SK-N-SH (cell line): ENCODE results near the gene DGAT2. TPM values are rescaled to one million over a fixed set of nuclear protein-coding genes. Genes with fewer than 3 reads are reported as not detected.

Experiments
- CTCF ChIA-PET: fragments of 300-600, 350-600 bp; formaldehyde crosslinking; extraction: SDS; loops from one replicate; lab custom pipeline; 2021; lab: Yijun Ruan, JAX
- POLR2A ChIA-PET: fragments of 350-600 bp; sonication (Branson Sonifier 250); formaldehyde crosslinking; extraction: SDS; loops from one replicate; lab custom pipeline; 2020; ENCODE audit warnings: antibody characterized with exemption, inconsistent platforms; lab: Yijun Ruan, JAX
- DNase-seq: peaks from one replicate; pipeline ENCODE4 v3.0.0; 2012
- H2AFZ ChIP-seq: fragments of 200-600 bp; sonication (generic); 2 replicates; pipeline ENCODE4 v1.8.1; 2016; ENCODE audit warnings: antibody characterized with exemption, mild to moderate bottlenecking, low read depth
- H3F3A ChIP-seq: fragments of 200-600 bp; sonication (generic); replicated peaks from 2 replicates; pipeline ENCODE3; 2016; ENCODE audit warnings: antibody characterized with exemption, mild to moderate bottlenecking; ENCODE audit not compliant: insufficient read depth
- H3K27ac ChIP-seq, 2 experiments: fragments of 200-500 bp in 1 of 2; fragments of 200-600 bp in 1 of 2; sonication (Bioruptor generic) in 1 of 2; sonication (generic), shearing (Covaris generic) in 1 of 2; 2 replicates each; pipeline versions ENCODE4 v1.5.1 to v1.6.1; 2014 to 2016; ENCODE audit warnings: low read depth in 2 of 2, inconsistent platforms in 1 of 2, low read length in 1 of 2, mild to moderate bottlenecking in 1 of 2, mixed read lengths in 1 of 2
- H3K27me3 ChIP-seq: fragments of 200-600 bp; sonication (generic), shearing (Covaris generic); 2 replicates; pipeline ENCODE4 v1.6.1; 2016; ENCODE audit warnings: mixed run types; ENCODE audit not compliant: insufficient read depth
- H3K36me3 ChIP-seq, 2 experiments: fragments of 200-500 bp in 1 of 2; fragments of 200-600 bp in 1 of 2; sonication (Bioruptor generic) in 1 of 2; sonication (generic) in 1 of 2; replicated peaks in 1 of 2; 2 replicates each; pipeline versions ENCODE3 to v1.5.1; 2014 to 2016; ENCODE audit warnings: low read length in 1 of 2, mild to moderate bottlenecking in 1 of 2; ENCODE audit not compliant: insufficient read depth in 2 of 2, control insufficient read depth in 1 of 2
- H3K4me1 ChIP-seq, 2 experiments: fragments of 200-500 bp in 1 of 2; fragments of 200-600 bp in 1 of 2; sonication (Bioruptor generic) in 1 of 2; sonication (generic), shearing (Covaris generic) in 1 of 2; 2 replicates each; pipeline versions ENCODE4 v1.5.1 to v1.6.1; 2014 to 2016; ENCODE audit warnings: low read depth in 1 of 2, low read length in 1 of 2, mixed run types in 1 of 2; ENCODE audit not compliant: insufficient read depth in 2 of 2, control insufficient read depth in 1 of 2
- H3K4me2 ChIP-seq: fragments of 200-600 bp; sonication (generic), shearing (Covaris generic); 2 replicates; pipeline ENCODE4 v1.6.1; 2017; ENCODE audit warnings: mixed run types
- H3K4me3 ChIP-seq, 2 experiments: fragments of 200-500 bp in 1 of 2; fragments of 200-600 bp in 1 of 2; sonication (Bioruptor generic) in 1 of 2; sonication (generic), shearing (Covaris generic) in 1 of 2; 2 replicates each; pipeline versions ENCODE4 v1.5.1 to v1.8.1; 2014 to 2016; ENCODE audit warnings: low read depth in 2 of 2, inconsistent platforms in 1 of 2, low read length in 1 of 2, mild to moderate bottlenecking in 1 of 2, mixed read lengths in 1 of 2, moderate library complexity in 1 of 2
- H3K79me2 ChIP-seq: fragments of 200-600 bp; sonication (generic); 2 replicates; pipeline ENCODE4 v1.8.1; 2017; ENCODE audit warnings: mild to moderate bottlenecking; ENCODE audit not compliant: insufficient read depth
- H3K9ac ChIP-seq: fragments of 200-600 bp; sonication (generic); 2 replicates; pipeline ENCODE4 v1.6.1; 2017; ENCODE audit warnings: mixed run types
- H3K9me2 ChIP-seq: fragments of 200-600 bp; sonication (generic); 2 replicates; pipeline ENCODE4 v1.6.1; 2017; ENCODE audit warnings: mixed run types
- H3K9me3 ChIP-seq: fragments of 200-600 bp; sonication (generic); 2 replicates; pipeline ENCODE4 v1.6.1; 2017; ENCODE audit warnings: mixed run types, mild to moderate bottlenecking, moderate library complexity
- H4K20me1 ChIP-seq: fragments of 200-600 bp; sonication (generic); 2 replicates; pipeline ENCODE4 v1.6.1; 2017; ENCODE audit warnings: mild to moderate bottlenecking, mixed run types; ENCODE audit not compliant: insufficient read depth
- ELF1 ChIP-seq: IDR thresholded peaks from 2 replicates; pipeline ENCODE4 v1.4.0; 2012
- MEF2A ChIP-seq: IDR thresholded peaks from 2 replicates; pipeline ENCODE4 v1.4.0; 2012; ENCODE audit warnings: low read depth, borderline replicate concordance
- MXI1 ChIP-seq: IDR thresholded peaks from 2 replicates; pipeline ENCODE4 v1.6.1; 2012; ENCODE audit warnings: mild to moderate bottlenecking, low read depth, low read length, improper control_type of control experiment
- NRF1 ChIP-seq: IDR thresholded peaks from 2 replicates; pipeline ENCODE4 v1.6.1; 2012; ENCODE audit warnings: low read depth, mild to moderate bottlenecking, low read length
- PBX3 ChIP-seq: IDR thresholded peaks from 2 replicates; pipeline ENCODE4; 2012
- RCOR1 ChIP-seq: fragments of 150-350 bp; IDR thresholded peaks from 2 replicates; pipeline ENCODE4 v1.6.1; 2017; ENCODE audit warnings: antibody characterized with exemption, low read length
- SIN3A ChIP-seq: IDR thresholded peaks from 2 replicates; pipeline ENCODE4 v1.6.1; 2012; ENCODE audit warnings: low read depth, mild to moderate bottlenecking, low read length, moderate library complexity, borderline replicate concordance
- TEAD4 ChIP-seq: IDR thresholded peaks from 2 replicates; pipeline ENCODE4 v1.4.0; 2012; ENCODE audit warnings: mild to moderate bottlenecking, borderline replicate concordance; ENCODE audit not compliant: insufficient read depth
- YY1 ChIP-seq: IDR thresholded peaks from 2 replicates; pipeline ENCODE4 v1.4.0; 2012; ENCODE audit warnings: low read depth, mild to moderate bottlenecking
- ZBTB33 ChIP-seq: IDR thresholded peaks from 2 replicates; pipeline ENCODE4 v1.4.0; 2012; ENCODE audit warnings: low read depth, borderline replicate concordance
- WGBS: methylation state at CpG from one replicate; pipeline ENCODE4 v1.1.6; 2017; ENCODE audit warnings: low lambda C conversion rate; 5-methylcytosine and 5-hydroxymethylcytosine counted together
- polyA plus RNA-seq, 3 experiments: library from polyadenylated mRNA; depleted of rRNA; stranded (reverse); fragments of >200 nt; gene quantifications; 2 replicates each; pipeline ENCODE4 v1.2.3, GENCODE V29; 2012
- TF ChIP-seq, protein P1 (sequence below): IDR thresholded peaks from 2 replicates; pipeline ENCODE4 v1.4.0; 2012; ENCODE audit warnings: low read depth, borderline replicate concordance
- TF ChIP-seq, protein P2 (sequence below): fragments of 200-600 bp; sonication (generic); IDR thresholded peaks from 2 replicates; pipeline ENCODE4 v1.6.1; 2017; ENCODE audit warnings: antibody characterized with exemption, mild to moderate bottlenecking, moderate library complexity

DGAT2 gene
- polyA plus RNA-seq, 1 of the 3 experiments (the other 2 are of a cell fraction), result 1.4 TPM

DNA sequence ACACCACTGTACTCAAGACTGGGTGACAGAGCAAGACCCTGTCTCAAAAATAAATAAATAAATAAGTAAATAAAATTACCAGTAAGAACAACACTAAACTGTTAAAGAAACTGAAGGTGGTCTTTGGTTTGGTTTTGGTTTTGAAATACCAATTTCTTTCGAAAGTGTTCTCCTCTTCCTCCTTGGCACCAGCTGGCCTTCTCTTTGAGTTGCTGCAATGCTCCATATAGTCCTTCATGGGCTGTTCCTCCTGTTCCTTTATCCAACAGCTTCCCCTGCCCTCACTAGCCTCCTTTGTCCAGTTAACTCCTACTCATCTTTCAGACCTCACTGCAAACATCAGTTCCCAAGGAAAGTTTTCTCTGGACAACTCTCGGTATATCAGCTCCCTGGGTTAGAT is 41.4 kb downstream of the DGAT2 start:
- H3K9me3 ChIP-seq, result no peaks in the 10 kb centered on the region
- H3K9me2 ChIP-seq, result no peaks in the 10 kb centered on the region
- peaks cover 4 to 5% of the 10 kb centered on the region in 2 experiments; a peak in 2 of 4 replicates for H3K4me1 ChIP-seq
- CTCF ChIA-PET, result interaction anchor here (1.0 to 3.7 kb wide), 4 partner anchors 31 to 509 kb away, joined by 3 to 18 read pairs (median 4); no protein-coding TSS in a partner anchor
- POLR2A ChIA-PET, result no interaction called here
- H4K20me1 ChIP-seq, result no peaks in the 10 kb centered on the region
- no peak for DNase-seq
- no peak overlapping the region for H3K9ac ChIP-seq
- no peak overlapping the region for H2AFZ ChIP-seq
- H3K4me3 ChIP-seq, result no peak overlapping the region
- H3K27ac ChIP-seq, result no peak overlapping the region
- TF ChIP-seq MXI1 (no peak), ELF1 (no peak), RCOR1 (no peak), YY1 (no peak), TEAD4 (no peak), PBX3 (no peak), SIN3A (no peak), MEF2A (no peak), NRF1 (no peak), ZBTB33 (no peak)
- TF ChIP-seq, protein P1, sequence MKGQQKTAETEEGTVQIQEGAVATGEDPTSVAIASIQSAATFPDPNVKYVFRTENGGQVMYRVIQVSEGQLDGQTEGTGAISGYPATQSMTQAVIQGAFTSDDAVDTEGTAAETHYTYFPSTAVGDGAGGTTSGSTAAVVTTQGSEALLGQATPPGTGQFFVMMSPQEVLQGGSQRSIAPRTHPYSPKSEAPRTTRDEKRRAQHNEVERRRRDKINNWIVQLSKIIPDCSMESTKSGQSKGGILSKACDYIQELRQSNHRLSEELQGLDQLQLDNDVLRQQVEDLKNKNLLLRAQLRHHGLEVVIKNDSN, result no peak
- TF ChIP-seq, protein P2, sequence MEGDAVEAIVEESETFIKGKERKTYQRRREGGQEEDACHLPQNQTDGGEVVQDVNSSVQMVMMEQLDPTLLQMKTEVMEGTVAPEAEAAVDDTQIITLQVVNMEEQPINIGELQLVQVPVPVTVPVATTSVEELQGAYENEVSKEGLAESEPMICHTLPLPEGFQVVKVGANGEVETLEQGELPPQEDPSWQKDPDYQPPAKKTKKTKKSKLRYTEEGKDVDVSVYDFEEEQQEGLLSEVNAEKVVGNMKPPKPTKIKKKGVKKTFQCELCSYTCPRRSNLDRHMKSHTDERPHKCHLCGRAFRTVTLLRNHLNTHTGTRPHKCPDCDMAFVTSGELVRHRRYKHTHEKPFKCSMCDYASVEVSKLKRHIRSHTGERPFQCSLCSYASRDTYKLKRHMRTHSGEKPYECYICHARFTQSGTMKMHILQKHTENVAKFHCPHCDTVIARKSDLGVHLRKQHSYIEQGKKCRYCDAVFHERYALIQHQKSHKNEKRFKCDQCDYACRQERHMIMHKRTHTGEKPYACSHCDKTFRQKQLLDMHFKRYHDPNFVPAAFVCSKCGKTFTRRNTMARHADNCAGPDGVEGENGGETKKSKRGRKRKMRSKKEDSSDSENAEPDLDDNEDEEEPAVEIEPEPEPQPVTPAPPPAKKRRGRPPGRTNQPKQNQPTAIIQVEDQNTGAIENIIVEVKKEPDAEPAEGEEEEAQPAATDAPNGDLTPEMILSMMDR, result no peak
- peaks cover 16% of the 10 kb centered on the region for H3F3A ChIP-seq
- no peaks in the 10 kb centered on the region for H3K27me3 ChIP-seq
- no peaks in the 10 kb centered on the region for H3K79me2 ChIP-seq
- H3K4me2 ChIP-seq, result no peak overlapping the region
- 87% methylated on average over 2 of the region's 2 CpGs for WGBS
- H3K36me3 ChIP-seq, result no peaks in the 10 kb centered on the region
